Fibroblast of lung (primary cell): Measurements from ENCODE around the gene AEBP2.

Experiments
- CTCF ChIP-seq, 2 donors: IDR thresholded peaks in 1 of 2; conservative IDR thresholded peaks in 1 of 2; 1 replicate in 1 of 2; 2 replicates in 1 of 2; pipeline ENCODE4 v1.5.1; 2011 to 2012; ENCODE audit warnings: low read length in 2 of 2, control low read depth in 1 of 2, inconsistent platforms in 1 of 2, low read depth in 1 of 2, mild to moderate bottlenecking in 1 of 2
- EZH2 ChIP-seq: IDR thresholded peaks from 2 replicates; pipeline ENCODE4 v1.5.1; 2012; ENCODE audit warnings: low read length, control low read depth, mild to moderate bottlenecking; ENCODE audit errors: missing control alignments

DNA sequence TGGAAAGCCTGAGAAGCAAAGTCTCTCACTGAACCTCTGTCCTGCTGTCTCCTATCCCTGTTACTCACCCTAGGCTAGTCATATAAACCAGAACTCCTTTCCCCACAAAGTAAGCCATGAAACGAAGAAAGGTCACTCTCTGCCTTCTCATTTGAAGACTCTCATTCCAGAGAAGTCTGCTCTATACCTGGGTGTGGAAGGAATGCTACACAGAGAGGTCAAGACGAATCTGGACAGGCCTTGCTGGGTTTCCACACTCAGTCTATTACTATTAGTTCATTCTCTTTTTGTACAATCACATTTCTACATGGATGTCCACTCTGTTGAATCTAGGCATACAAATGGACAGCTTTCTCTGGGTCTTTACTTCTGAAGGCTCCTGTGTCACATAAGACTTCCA is 2.4 kb upstream of the AEBP2 start:
- TF ChIP-seq EZH2 (no peak), CTCF (conservative IDR thresholded peaks at IDR 0.05 in 1 of 2, IDR thresholded peaks at IDR 0.05 in 1 of 2; ENCODE audit: low read depth in 1 of 2, low read length in 2 of 2) (no peak)
